Suppressor macrophage treated with lipopolysaccharide for 1 hour (primary cell): ENCODE measurements around the gene MIR17HG.
"Not testable (repeated sequence)": the region's sequence is repeated elsewhere in the genome, so short reads cannot be mapped to it uniquely, and the experiment has no call there.

Source experiments
- DNase-seq, 3 donors: peaks; one replicate each; pipeline ENCODE4 v3.0.0-alpha.2; 2020 to 2022

The MIR17HG gene

DNA sequence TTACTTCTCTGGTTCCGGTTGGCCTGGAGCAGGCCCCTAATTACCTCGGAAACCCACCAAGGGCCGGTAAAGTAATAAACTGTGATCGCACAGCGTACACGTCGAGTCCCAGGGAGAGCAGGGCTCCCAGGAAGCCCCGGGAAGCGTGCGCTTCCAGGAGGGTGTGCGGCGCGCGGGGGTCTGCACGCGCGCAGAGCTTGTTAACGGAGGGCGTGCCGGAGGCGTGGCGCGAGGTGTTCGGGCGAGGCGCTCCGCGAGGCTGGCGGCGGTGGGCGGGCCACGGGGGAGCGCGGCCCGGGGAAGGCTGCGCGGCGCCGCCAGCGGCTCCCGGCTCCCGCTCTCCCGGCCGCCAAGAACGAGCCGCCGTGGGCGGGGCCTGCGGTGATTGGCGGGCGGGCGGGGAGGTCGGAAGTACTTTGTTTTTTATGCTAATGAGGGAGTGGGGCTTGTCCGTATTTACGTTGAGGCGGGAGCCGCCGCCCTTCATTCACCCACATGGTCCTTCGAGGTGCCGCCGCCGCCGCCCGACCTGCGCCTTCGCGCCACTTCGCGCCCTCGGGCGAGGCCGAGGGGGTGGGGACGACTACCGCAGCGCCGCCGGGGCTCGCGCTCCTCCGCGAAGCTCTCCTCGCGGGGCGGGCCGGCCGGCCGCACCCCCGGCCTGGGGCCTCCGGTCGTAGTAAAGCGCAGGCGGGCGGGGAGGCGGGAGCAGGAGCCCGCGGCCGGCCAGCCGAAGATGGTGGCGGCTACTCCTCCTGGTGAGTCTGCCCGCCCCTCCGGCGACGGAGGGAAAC lies at the start of gene MIR17HG:
Gene MIR17HG, plus strand, starts transcription at position 486 of the 794 bp plus-strand sequence.
- peak; percentile 90 to 96 (median 95) for DNase-seq

DNA sequence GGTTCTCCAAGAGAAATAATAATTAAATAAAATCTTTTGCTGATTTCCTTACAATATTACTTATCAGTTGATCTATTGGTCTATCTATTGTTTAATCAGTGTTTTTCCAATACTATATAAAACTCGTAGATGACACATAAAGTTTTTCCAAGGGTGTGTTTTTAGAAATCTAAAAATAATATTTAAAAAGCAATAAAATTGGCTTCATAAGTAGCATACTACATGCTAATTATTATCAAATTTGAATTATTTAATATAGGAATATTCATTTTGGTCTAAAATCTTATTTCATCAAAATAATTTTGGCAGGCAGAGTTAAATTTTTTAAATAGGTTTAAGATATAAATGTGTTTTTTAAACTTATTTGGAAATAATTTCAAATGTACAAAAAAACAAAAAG lies 49.4 kb upstream of the MIR17HG start:
- no peak for DNase-seq

DNA sequence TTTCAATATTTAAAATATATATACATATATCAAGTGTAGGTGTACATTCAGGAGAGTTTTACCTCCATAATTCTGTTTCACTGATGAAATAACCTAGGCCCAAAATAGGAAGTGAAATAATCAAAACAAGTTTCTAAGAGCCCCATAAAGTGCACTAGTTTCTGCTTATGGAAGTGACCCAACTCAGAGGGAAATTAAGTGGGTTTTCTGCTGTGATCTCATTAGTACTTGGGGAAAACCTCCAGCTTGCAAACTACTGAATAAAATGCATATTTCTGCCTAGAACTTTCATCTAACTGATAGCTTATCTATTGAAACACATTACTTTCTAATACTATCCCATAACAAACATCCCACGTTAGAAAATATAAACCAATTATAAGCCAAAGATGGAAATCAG lies 45.4 kb upstream of the MIR17HG start:
- DNase-seq: peak; percentile 16 to 57 (median 32)

DNA sequence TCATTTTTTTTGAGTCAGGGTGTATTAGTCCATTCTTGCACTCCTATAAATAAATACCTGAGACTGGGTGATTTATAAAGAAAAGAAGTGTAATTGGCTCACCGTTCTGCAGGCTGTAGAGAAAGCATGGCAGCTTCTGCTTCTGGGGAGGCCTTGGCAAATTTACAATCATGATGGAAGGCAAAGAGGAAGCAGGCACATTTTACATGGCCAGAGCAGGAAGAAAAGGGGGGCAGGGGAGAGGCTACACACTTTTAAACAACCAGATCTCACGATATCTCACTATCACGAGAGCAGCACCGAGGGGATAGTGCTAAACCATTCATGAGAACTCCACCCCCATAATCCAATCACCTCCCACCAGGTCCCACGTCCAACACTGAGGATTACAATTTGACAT lies 44.5 kb upstream of the MIR17HG start:
- DNase-seq: no peak

DNA sequence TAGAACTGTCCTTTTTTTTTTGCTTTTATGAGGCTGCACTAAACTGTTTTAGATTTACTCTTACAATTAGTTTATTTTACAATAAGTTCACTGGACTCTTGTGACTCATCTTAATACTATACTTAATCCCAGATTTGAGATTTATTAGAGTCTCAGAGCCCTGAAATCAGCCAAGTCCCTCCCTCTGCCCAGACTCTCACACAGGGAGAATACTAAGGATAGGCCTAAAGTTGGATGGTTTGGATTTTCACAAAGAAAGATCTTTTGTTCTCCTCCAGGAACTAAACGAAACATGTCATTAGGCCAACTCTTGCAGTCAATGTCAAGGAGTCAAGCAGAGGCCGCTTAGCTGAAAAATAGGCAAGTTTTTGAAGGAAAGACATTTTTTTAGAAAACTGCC lies 42.7 kb upstream of the MIR17HG start:
- DNase-seq: no peak

DNA sequence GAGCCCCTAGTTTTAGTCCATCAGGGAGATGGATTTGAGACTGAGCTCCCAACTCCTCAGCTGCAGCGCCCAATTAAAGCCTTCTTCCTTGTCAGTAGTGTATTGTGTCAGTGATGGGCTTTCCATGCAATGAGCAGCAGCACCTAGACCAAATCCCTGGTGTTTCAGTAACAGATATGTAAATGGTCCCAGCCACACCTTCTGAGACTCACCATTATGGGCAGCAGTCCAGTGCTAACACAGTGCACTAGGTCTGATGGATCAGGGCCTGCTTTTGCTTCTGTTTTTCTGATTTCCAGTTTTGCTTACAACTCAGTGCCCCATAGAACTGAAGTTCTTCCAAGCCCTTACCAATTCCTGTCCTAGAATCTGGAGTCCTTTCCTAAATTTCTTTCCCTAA lies 41.8 kb upstream of the MIR17HG start:
- no peak for DNase-seq

DNA sequence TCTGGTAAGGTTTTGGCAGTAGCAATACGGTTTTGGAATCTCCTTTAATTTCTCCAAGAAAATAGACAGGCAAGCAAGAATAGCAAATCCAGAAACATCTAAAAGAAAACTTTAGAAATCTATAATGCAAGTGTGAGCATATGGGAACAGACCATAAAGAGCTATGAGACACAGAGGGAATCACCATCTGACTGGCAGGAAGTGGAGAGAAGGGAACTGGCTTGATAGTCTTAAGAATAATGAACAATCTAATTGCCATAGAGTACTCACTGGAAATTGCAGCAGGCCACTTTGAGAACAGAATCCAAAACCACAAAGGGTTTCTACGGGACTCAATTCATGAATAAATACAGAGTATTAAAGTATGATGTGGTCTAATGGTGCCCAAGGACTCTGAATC lies 39.6 kb upstream of the MIR17HG start:
- no peak for DNase-seq

DNA sequence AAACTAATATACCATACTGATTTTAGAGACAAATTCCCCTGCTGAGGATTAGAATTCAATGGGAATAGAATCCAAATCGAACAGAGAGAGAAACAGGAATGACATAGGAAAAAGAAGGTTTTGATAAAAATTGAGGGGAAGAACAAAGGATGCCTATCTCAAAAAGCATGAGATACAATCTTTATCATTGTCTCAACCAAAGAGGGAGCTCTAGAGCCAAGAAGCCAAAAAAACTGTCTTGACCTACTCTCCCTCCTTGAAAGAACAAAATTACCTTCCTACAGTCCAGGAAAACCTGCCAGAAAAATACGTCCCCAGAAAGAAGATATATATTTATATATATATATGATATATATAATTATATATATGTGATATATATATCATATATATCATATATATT lies 39.2 kb upstream of the MIR17HG start:
- DNase-seq: no peak

DNA sequence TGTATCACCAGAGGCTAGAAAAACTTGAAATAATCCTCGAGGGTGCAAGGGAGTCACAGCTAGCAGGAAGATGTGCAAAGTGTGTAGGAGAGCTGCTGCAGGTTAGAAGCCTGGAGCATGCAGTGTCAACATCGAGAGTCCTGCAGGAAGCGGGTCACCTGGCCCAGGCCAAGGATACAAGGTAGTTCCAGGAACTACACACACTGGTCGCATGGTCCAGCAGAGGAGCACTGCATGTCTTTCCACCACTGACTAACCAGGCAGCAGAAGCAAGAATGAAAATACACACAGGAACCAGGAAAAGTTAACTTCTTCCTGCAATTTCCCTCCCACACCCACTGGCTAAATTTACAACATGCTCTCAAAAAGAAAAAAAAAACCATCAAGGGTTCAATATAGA lies 36.0 kb upstream of the MIR17HG start:
- DNase-seq: no peak

DNA sequence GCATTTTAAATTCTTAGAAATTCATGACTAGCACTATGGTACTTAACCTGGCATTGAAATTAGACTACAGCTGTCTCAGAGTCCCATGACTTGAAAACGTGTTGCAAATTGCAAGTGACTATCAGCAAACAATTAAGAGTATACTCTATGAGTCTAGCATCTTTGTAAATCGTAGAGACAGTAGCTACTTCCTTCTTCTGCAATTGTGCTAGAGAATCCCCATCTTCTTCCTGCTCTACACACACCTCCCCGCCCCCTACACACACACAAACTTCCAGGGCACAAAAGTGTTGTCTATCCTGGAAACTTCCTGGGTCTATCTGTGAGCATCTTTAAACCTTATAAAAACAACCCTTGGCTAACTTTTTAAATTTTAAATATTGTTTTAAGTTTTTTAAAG lies 35.2 kb upstream of the MIR17HG start:
- no peak for DNase-seq

DNA sequence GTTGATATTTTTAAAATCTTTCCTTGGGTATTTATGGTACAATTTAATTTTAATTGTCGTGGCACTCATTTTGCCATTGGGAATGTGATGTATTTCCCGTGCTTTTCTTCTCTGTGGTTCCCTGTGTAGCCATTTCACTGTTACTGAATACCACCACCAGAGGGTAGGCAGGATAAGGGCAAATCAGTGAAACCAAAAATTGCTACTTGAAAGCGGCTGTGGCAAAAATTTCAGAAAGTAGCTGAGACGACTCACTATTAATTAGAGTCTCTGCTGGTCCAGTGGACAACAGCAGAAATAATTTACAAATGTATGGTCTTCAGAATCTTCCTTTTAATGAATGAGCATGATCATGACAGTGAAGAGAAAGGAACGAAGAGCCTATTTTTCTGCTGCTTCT lies 34.4 kb upstream of the MIR17HG start:
- DNase-seq: peak; percentile 18 to 39 (median 31)

DNA sequence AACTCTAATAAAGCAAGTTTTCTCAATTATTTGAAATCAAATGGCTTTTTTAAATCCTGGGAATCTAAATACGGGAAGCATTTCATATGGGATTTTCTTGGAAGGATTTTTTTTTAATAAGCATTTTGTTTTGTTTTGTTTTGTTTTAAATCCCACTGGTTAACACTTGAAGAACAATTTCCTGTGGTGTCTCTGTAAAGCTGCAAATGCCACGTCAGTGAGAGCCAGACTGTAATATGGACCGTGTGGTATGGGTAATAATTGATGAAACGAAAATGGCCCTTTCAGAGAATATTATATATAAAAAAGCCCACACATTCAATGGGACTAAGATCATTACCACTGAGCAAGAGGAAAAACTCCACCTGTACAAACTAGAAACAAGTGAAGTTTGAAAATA lies 33.9 kb upstream of the MIR17HG start:
- DNase-seq: no peak

DNA sequence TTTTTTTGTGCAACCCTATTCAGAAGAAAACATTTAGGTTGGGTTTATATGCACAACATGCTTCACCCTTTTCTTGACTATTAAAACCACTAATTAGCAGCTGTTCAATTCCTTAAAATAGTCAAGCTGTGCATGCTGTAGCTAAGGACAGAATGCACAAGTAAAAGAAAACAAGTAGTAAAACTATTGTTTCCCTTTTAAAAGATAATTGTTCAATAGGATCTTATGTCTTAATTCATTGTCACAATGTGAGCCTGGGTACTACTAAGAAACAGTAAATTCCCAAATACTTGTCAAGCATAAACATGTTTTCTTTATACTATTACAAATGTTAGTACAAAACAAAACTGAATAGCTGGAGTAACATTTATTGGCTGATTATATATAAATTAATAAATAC lies 32.6 kb upstream of the MIR17HG start:
- no peak for DNase-seq

DNA sequence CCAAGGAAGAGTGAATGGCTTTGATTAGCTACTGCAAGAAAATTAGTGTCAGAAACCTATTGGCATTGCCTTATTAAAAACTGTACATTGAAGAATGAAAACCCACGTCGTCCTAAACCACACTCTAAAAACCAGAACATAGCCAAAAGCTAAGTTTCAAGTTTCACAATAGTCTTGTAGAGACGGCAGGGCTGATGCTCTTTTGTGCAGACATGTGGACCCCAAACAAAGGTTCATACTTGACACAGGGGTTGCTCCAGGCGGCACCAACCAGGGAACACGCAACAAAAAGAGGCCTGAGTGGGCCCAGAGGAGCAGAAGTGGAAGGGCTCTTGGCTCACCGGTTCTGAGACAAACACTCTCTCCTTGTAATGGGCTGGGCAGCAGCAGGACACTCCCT lies 28.6 kb upstream of the MIR17HG start:
- no peak for DNase-seq

DNA sequence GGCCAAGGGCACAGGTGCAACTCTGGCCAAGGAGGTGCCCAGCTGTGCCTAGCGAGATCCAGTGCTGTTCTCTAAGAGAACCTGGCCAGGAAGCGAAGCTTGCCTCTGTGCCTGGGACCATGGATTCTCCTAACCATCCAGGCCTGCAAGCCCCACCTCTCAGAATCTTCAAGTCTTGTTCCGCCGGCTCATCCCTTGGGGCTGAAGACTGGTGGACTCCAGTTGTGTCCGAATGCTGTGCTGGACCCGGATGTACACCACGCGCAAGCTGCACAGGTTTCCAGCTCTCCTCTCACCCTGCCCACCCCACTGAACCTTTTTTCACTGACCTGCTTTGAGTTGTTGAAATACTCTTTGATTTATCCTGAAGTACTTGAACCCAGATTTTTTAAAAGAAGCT lies 27.5 kb upstream of the MIR17HG start:
- DNase-seq: no peak

DNA sequence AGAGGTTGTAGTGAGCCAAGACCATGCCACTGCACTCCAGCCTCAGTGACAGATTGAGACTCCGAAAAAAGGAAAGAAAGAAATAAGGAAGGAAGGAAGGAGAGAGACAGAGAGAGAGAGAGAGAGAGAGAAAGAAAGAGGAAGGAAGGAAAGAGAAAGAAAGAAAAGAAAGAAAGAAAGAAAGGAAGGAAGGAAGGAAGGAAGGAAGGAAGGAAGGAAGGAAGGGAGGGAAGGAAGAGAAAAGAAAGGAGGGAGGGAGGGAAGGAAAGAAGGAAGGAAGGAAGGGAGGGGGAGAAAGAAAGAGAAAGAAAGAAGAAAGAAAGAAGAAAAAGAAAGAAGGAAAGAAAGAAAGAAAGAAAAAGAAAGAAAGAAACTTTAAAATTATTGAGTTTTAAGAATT lies 26.5 kb upstream of the MIR17HG start:
- DNase-seq: not testable (repeated sequence)

DNA sequence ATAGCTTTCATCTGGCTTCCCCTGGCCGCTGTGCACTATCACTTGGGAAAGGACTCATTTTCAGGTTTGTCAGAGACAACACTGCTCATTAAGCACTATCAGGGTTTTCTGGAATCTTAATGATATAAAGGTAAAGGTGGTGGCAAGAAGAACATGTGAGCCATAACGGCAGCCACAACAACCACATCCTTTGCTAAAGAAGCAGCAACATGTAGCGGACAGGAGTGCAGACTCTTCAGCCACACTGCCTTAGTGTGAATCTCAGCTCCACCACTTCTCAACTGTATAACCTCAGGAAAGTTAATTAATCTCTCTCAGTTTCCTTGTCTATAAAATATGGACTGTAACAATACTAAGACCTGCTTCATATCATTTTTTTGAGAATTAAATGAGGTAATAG lies 24.1 kb upstream of the MIR17HG start:
- DNase-seq: no peak

DNA sequence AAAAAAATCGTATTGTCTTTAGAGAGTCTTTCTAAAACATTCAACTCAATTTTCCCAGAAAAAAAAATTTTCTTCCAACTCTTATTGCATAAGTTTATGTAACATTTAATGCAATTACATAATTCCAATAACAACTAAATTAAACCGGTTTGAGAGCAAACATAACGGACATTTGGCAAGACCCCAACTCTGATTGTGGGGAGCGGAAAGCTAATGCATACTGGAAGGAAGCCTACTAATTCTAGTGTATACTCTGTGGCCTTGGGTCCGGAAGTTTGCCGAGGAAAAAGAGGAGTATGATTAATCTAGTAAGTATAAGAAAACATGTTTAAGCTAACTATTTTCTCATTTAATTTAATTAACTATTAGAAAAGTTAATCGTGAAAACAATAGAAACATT lies 21.3 kb upstream of the MIR17HG start:
- no peak for DNase-seq

DNA sequence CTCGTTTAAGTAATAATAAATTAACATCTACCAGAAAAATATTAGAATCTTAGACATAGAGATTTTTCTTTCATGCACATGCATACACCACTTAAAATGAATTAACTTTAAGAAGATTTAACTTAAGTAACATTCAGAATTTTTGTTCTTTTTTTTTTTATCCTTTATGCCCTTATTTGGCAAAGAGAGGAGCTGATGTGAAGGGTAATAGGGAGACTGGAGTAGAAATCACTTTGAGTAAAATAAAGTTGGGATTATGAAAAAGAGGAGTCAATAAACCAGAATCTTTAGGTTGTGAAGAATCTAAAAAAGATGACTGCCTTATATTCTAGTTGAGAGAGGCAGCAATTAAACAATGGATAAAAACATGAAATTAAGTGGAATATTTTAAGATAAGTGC lies 18.8 kb upstream of the MIR17HG start:
- DNase-seq: no peak

DNA sequence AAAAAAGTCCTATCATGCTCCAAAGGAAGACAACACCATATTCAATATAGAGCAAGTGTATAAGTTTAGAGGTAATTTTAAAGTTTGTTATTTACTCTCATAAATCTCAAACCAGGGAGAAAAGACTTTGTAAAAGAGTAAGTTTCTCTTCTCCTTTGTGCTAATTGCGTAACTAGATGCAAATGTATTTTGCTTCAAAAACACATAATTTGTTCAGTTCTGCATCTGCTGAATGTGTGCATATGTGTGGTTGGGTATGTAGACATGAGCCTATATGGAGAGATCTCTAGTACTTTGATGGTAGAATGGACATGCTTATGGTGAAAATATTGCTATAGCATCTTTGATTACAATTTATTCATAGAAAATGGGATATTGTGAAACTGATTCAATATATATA lies 17.8 kb upstream of the MIR17HG start:
- DNase-seq: peak; percentile 6 to 54 (median 44)

DNA sequence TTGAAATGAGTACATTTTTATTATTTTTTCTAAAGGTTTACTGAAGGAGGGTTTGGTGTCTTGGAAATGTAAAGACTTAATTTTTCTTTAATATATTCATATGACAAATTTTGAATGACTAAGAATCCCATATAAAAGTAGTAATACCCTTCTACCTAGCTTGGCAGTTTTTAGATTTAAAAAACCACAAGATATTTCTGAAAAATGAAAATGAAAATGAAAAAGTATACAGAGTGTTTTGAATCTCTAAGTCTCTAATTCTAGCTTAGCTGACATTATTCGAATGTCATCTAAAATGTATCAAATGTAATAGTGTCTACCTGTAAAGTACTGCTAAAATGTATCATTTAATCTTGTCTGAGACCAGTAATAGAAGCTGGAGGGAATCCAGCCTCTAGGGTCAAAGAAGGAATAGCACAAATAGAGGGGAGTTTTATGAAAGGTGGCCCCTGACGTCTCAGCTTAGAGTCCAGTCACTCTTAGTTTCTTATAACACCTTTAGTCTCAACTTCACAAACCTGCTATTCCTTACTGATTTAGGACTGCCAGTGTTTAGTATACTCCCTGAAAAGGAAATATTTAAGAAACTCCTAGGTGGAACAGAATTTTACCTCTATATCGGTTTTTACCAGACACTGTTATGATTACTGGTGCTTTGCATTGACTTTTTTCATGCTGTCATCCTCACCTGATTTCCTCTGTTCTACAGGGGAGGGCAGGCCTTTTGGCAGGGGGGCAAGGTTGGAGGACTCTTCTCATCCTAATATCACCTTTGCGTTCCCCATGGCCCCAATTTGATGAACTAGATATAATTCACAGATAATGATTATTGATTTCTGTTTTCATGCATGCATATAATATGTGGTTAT lies 16.2 kb upstream of the MIR17HG start:
- DNase-seq: no peak

DNA sequence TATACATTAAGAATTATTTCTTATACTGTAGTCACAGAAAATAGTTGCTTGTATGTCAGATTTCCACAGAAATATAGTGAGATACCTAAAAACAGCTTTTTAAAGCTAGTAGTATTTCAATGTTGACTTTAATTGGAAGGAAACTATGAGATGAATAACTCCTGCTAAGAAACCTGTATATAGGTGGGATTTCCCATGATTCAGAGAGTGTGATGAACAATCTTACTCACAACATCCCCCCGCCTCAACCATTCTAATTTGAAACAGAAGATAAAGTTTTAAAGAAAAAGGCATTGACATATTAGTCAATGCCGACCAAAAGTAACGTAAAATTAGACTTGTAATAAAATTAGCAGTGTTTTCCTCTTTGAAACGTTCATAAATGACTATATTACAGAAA lies 1.4 kb upstream of the MIR17HG start:
- peak in 2 of 3 donors; percentile 3 to 15 for DNase-seq

DNA sequence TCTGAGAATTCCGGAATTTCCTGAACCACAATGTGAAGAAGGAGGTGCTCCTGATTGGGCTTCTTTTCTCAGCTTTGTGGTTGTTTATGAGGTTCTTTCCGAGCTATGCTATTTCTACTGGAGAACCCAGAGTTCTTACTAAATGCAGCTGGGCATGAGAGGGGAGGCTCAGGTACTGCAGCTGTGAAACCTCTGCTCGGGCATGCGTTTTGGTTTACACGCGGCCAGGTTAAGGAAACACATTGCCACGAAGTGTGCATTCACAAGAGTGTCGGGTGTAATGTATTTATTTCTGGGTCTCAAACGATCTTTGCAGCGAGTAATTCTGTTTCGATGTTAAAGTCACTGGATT lies 661 bp upstream of the MIR17HG start:
- peak; percentile 22 to 64 (median 22) for DNase-seq
